HepG2 (cell line): ENCODE measurements around the gene NOP14. TPM values are rescaled to one million over a fixed set of nuclear protein-coding genes. Genes with fewer than 3 reads are reported as not detected.

ENCODE experiments used
- ESRRA ChIP-seq: sonication (generic); formaldehyde crosslinking; IDR thresholded peaks from 2 replicates; pipeline ENCODE4 v1.5.1; 2020; ENCODE audit warnings: mild to moderate bottlenecking, low read depth, missing genetic modification reagents
- GATAD1 ChIP-seq: IDR thresholded peaks from 2 replicates; pipeline ENCODE4 v1.6.1; 2016; ENCODE audit warnings: missing genetic modification reagents, missing compliant biosample characterization
- HOXA9 ChIP-seq: sonication (generic); formaldehyde crosslinking; IDR thresholded peaks from 2 replicates; pipeline ENCODE4 v1.8.1; 2022; ENCODE audit warnings: missing genetic modification reagents, mild to moderate bottlenecking, moderate library complexity, borderline replicate concordance
- KLF13 ChIP-seq: sonication (generic); formaldehyde crosslinking; IDR thresholded peaks from 2 replicates; pipeline ENCODE4 v1.4.0; 2020; ENCODE audit warnings: mild to moderate bottlenecking, missing genetic modification reagents
- MAFF ChIP-seq: IDR thresholded peaks from 2 replicates; pipeline ENCODE4 v1.6.1; 2011; ENCODE audit warnings: low read depth, low read length, improper control_type of control experiment
- RARA ChIP-seq: IDR thresholded peaks from 2 replicates; pipeline ENCODE4 v1.6.1; 2016; ENCODE audit warnings: missing genetic modification reagents, missing compliant biosample characterization
- SKI ChIP-seq: fragments of 450-650 bp; IDR thresholded peaks from one replicate; pipeline ENCODE4 v1.6.1; 2018; ENCODE audit warnings: mild to moderate bottlenecking; ENCODE audit not compliant: partially characterized antibody
- ZNF235 ChIP-seq: sonication (generic); formaldehyde crosslinking; IDR thresholded peaks from 2 replicates; pipeline ENCODE4 v1.8.1; 2023; ENCODE audit warnings: mild to moderate bottlenecking, missing genetic modification reagents, borderline replicate concordance
- ZNF274 ChIP-seq: sonication (generic); formaldehyde crosslinking; IDR thresholded peaks from 2 replicates; pipeline ENCODE4 v1.5.1; 2020; ENCODE audit warnings: mild to moderate bottlenecking, missing genetic modification reagents
- ZNF451 ChIP-seq: sonication (generic); formaldehyde crosslinking; IDR thresholded peaks from 2 replicates; pipeline ENCODE4 v1.5.0; 2020; ENCODE audit warnings: mild to moderate bottlenecking, missing genetic modification reagents
- polyA plus RNA-seq, 8 experiments: library from polyadenylated mRNA; depleted of rRNA in 3 of 8; stranded (reverse) in 7 of 8; unstranded in 1 of 8; fragments of >200 nt; fragmentation: Illumina TruSeq in 4 of 8; extraction: Trizol in 4 of 8; gene quantifications; 2 replicates each; pipeline versions ENCODE4 v1.2.1 to v1.2.3, GENCODE V29; 2011 to 2016; ENCODE audit warnings: low read depth in 4 of 8, missing spikeins in 1 of 8, mixed read lengths in 1 of 8; ENCODE audit not compliant: insufficient read depth in 1 of 8
- total RNA-seq, 5 experiments: library from RNA; depleted of rRNA; stranded (reverse); fragments of >200 nt; fragmentation: Illumina TruSeq; extraction: Trizol; gene quantifications; 2 replicates each; pipeline ENCODE4 v1.2.3, GENCODE V29; 2016; ENCODE audit warnings: low read depth in 1 of 5
- TF ChIP-seq, protein P1 (sequence below): sonication (generic); formaldehyde crosslinking; IDR thresholded peaks from 2 replicates; pipeline ENCODE4 v1.4.0; 2020; ENCODE audit warnings: missing genetic modification reagents; ENCODE audit errors: not compliant biosample characterization
- TF ChIP-seq, protein P2 (sequence below): sonication (generic); formaldehyde crosslinking; IDR thresholded peaks from 2 replicates; pipeline ENCODE4 v1.9.0; 2022; ENCODE audit warnings: low read depth, missing genetic modification reagents
- TF ChIP-seq, protein P3 (sequence below): fragments of 450-650 bp; IDR thresholded peaks from 2 replicates; pipeline ENCODE4 v1.6.1; 2016
- TF ChIP-seq, protein P4 (sequence below): sonication (generic); formaldehyde crosslinking; conservative IDR thresholded peaks from 2 replicates; pipeline ENCODE4 v1.4.0; 2020; ENCODE audit warnings: missing genetic modification reagents
- TF ChIP-seq, protein P5 (sequence below): sonication (generic); formaldehyde crosslinking; IDR thresholded peaks from 2 replicates; pipeline ENCODE4 v1.5.1; 2020; ENCODE audit warnings: missing genetic modification reagents, mild to moderate bottlenecking, borderline replicate concordance
- TF ChIP-seq, protein P6 (sequence below): sonication (generic); formaldehyde crosslinking; IDR thresholded peaks from 2 replicates; pipeline ENCODE4 v1.4.0; 2020; ENCODE audit warnings: missing genetic modification reagents, borderline replicate concordance

The NOP14 gene
- total and polyA plus RNA-seq, 2 of the 13 experiments (the other 11 are each of a cell fraction or from before 2014, with no cell fraction given), result 6.9 to 47.9 TPM

DNA sequence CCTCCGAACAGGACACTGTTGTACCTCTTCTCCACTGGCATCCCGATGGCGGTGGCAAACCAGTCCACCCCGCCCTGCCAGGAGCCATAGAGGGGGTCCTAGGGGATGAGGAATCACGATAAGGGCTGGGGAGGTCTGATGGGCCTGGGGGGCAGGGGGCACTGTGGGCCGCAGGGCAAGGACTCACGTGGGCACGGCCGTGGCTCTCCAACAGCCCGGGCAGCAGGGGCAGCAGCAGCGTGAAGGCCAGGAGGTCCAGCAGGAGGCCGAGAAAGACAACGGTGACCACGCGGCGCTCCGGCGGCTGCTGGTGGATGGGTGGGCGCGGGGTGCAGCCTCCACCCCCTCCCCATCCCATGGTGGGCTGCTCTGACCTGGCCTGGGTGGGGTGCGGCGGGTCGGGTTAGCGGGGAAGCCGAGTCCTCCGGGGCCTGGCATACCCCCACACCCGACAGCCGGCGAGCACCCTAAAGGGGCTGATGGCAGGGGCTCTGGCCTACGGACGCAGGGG, 29.6 kb downstream of the NOP14 start (continued):
- no peak for TF ChIP-seq ZNF235 (CRISPR knock-in tag)
- no peak for TF ChIP-seq MAFF
- TF ChIP-seq, protein P1, sequence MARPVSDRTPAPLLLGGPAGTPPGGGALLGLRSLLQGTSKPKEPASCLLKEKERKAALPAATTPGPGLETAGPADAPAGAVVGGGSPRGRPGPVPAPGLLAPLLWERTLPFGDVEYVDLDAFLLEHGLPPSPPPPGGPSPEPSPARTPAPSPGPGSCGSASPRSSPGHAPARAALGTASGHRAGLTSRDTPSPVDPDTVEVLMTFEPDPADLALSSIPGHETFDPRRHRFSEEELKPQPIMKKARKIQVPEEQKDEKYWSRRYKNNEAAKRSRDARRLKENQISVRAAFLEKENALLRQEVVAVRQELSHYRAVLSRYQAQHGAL (CRISPR knock-in tag), result no peak
- TF ChIP-seq, protein P2, sequence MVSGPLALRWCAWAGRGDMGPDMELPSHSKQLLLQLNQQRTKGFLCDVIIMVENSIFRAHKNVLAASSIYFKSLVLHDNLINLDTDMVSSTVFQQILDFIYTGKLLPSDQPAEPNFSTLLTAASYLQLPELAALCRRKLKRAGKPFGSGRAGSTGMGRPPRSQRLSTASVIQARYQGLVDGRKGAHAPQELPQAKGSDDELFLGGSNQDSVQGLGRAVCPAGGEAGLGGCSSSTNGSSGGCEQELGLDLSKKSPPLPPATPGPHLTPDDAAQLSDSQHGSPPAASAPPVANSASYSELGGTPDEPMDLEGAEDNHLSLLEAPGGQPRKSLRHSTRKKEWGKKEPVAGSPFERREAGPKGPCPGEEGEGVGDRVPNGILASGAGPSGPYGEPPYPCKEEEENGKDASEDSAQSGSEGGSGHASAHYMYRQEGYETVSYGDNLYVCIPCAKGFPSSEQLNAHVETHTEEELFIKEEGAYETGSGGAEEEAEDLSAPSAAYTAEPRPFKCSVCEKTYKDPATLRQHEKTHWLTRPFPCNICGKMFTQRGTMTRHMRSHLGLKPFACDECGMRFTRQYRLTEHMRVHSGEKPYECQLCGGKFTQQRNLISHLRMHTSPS (CRISPR knock-in tag), result 0 out of 2 replicates have a peak, but pooled peaks have one; percentile 12
- TF ChIP-seq, protein P3, sequence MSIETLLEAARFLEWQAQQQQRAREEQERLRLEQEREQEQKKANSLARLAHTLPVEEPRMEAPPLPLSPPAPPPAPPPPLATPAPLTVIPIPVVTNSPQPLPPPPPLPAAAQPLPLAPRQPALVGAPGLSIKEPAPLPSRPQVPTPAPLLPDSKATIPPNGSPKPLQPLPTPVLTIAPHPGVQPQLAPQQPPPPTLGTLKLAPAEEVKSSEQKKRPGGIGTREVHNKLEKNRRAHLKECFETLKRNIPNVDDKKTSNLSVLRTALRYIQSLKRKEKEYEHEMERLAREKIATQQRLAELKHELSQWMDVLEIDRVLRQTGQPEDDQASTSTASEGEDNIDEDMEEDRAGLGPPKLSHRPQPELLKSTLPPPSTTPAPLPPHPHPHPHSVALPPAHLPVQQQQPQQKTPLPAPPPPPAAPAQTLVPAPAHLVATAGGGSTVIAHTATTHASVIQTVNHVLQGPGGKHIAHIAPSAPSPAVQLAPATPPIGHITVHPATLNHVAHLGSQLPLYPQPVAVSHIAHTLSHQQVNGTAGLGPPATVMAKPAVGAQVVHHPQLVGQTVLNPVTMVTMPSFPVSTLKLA, result no peak
- TF ChIP-seq, protein P4, sequence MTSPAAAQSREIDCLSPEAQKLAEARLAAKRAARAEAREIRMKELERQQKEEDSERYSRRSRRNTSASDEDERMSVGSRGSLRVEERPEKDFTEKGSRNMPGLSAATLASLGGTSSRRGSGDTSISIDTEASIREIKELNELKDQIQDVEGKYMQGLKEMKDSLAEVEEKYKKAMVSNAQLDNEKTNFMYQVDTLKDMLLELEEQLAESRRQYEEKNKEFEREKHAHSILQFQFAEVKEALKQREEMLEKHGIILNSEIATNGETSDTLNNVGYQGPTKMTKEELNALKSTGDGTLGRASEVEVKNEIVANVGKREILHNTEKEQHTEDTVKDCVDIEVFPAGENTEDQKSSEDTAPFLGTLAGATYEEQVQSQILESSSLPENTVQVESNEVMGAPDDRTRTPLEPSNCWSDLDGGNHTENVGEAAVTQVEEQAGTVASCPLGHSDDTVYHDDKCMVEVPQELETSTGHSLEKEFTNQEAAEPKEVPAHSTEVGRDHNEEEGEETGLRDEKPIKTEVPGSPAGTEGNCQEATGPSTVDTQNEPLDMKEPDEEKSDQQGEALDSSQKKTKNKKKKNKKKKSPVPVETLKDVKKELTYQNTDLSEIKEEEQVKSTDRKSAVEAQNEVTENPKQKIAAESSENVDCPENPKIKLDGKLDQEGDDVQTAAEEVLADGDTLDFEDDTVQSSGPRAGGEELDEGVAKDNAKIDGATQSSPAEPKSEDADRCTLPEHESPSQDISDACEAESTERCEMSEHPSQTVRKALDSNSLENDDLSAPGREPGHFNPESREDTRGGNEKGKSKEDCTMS (CRISPR knock-in tag), result no peak
- no peak for TF ChIP-seq ZNF451
- no peak for TF ChIP-seq HOXA9
- no peak for TF ChIP-seq GATAD1 (CRISPR knock-in tag)
- 0 out of 2 replicates have a peak, but pooled peaks have one; percentile 29 for TF ChIP-seq ZNF274 (CRISPR knock-in tag)
- no peak for TF ChIP-seq ESRRA (CRISPR knock-in tag)
- TF ChIP-seq, protein P5, sequence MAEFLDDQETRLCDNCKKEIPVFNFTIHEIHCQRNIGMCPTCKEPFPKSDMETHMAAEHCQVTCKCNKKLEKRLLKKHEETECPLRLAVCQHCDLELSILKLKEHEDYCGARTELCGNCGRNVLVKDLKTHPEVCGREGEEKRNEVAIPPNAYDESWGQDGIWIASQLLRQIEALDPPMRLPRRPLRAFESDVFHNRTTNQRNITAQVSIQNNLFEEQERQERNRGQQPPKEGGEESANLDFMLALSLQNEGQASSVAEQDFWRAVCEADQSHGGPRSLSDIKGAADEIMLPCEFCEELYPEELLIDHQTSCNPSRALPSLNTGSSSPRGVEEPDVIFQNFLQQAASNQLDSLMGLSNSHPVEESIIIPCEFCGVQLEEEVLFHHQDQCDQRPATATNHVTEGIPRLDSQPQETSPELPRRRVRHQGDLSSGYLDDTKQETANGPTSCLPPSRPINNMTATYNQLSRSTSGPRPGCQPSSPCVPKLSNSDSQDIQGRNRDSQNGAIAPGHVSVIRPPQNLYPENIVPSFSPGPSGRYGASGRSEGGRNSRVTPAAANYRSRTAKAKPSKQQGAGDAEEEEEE (CRISPR knock-in tag), result no peak
- TF ChIP-seq RARA (CRISPR knock-in tag), result no peak
- TF ChIP-seq, protein P6, sequence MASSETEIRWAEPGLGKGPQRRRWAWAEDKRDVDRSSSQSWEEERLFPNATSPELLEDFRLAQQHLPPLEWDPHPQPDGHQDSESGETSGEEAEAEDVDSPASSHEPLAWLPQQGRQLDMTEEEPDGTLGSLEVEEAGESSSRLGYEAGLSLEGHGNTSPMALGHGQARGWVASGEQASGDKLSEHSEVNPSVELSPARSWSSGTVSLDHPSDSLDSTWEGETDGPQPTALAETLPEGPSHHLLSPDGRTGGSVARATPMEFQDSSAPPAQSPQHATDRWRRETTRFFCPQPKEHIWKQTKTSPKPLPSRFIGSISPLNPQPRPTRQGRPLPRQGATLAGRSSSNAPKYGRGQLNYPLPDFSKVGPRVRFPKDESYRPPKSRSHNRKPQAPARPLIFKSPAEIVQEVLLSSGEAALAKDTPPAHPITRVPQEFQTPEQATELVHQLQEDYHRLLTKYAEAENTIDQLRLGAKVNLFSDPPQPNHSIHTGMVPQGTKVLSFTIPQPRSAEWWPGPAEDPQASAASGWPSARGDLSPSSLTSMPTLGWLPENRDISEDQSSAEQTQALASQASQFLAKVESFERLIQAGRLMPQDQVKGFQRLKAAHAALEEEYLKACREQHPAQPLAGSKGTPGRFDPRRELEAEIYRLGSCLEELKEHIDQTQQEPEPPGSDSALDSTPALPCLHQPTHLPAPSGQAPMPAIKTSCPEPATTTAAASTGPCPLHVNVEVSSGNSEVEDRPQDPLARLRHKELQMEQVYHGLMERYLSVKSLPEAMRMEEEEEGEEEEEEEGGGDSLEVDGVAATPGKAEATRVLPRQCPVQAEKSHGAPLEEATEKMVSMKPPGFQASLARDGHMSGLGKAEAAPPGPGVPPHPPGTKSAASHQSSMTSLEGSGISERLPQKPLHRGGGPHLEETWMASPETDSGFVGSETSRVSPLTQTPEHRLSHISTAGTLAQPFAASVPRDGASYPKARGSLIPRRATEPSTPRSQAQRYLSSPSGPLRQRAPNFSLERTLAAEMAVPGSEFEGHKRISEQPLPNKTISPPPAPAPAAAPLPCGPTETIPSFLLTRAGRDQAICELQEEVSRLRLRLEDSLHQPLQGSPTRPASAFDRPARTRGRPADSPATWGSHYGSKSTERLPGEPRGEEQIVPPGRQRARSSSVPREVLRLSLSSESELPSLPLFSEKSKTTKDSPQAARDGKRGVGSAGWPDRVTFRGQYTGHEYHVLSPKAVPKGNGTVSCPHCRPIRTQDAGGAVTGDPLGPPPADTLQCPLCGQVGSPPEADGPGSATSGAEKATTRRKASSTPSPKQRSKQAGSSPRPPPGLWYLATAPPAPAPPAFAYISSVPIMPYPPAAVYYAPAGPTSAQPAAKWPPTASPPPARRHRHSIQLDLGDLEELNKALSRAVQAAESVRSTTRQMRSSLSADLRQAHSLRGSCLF (CRISPR knock-in tag), result no peak
- no peak for TF ChIP-seq KLF13 (CRISPR knock-in tag)
- no peak for TF ChIP-seq SKI
